BLaER1 (cell line): ENCODE data around the gene PAGR1.
A peak's percentile ranks its signal among the peaks of the same experiment; 100 is the strongest.
"Not testable (repeated sequence)": the region's sequence is repeated elsewhere in the genome, so short reads cannot be mapped to it uniquely, and the experiment has no call there.

Experiments used
- H3K27ac ChIP-seq: shearing (Covaris generic); formaldehyde crosslinking; 2 replicates; pipeline ENCODE4 v1.8.1; 2022
- H3K27me3 ChIP-seq: shearing (Covaris generic); formaldehyde crosslinking; 2 replicates; pipeline ENCODE4 v1.8.1; 2022
- H3K36me3 ChIP-seq: shearing (Covaris generic); formaldehyde crosslinking; 2 replicates; pipeline ENCODE4 v1.8.1; 2022
- H3K4me1 ChIP-seq: shearing (Covaris generic); formaldehyde crosslinking; 2 replicates; pipeline ENCODE4 v1.8.1; 2022
- H3K4me2 ChIP-seq: shearing (Covaris generic); formaldehyde crosslinking; 2 replicates; pipeline ENCODE4 v1.8.1; 2022
- H3K4me3 ChIP-seq: shearing (Covaris generic); formaldehyde crosslinking; 2 replicates; pipeline ENCODE4 v1.8.1; 2022
- H3K9ac ChIP-seq: shearing (Covaris generic); formaldehyde crosslinking; 2 replicates; pipeline ENCODE4 v1.8.1; 2022
- H3K9me3 ChIP-seq: shearing (Covaris generic); formaldehyde crosslinking; 2 replicates; pipeline ENCODE4 v1.8.1; 2022
- H4K20me1 ChIP-seq: shearing (Covaris generic); formaldehyde crosslinking; 2 replicates; pipeline ENCODE4 v1.8.1; 2022
- Cebpa-rat ChIP-seq: shearing (Covaris generic); IDR thresholded peaks from 2 replicates; pipeline ENCODE4 v1.8.1; 2022

Gene PAGR1

DNA sequence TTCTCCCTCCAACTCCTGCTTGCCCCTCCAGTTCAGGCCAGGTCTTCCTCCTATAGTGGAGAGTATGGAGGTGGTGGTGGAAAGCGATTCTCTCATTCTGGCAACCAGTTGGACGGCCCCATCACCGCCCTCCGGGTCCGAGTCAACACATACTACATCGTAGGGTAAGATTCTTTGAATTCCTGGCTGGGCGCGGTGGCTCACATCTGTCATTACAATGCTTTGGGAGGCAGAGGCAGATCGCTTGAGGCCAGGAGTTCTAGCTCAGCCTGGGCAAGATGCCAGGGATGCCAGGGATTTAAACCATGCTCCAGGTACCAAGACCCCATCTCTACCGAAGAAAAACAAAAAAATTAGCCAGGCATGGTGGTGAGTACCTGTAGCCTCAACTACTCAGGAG is 36.5 kb upstream of the PAGR1 start:
- H3K4me3 ChIP-seq = no peak overlapping the region

DNA sequence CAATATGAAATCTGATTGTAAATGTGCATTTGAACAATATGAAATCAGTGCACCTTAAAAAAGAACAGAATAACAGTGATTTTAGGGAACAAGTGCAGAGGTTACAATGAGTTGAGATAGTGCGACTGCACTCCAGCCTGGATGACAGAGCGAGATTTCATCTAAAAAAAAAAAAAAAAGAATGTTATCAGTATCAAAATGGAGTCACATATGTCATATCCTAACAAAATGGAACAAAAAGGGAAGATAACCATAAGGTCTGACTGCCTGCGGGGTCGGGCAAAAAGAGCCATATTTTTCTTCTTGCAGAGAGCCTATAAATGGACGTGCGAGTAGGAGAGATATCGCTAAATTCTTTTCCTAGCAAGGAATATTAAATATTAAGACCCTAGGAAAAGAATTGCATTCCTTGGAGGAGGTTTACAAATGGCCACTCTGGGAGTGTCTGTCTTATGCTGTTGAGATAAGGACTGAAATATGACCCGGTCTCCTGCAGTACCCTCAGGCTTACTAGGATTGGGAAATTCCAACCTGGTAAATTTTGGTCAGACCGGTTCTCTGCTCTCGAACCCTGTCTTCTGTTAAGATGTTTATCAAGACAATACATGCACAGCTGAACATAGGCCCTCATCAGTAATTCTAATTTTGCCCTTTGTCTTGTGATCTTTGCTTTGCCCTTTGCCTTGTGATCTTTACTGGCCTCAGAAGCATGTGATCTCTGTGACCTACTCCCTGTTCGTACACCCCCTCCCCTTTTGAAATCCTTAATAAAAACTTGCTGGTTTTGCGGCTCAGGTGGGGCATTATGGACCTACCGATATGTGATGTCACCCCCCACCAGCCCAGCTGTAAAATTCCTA is 32.6 kb upstream of the PAGR1 start:
- H3K9me3 ChIP-seq, H3K36me3 ChIP-seq, H3K4me3 ChIP-seq, H3K4me2 ChIP-seq, H3K4me1 ChIP-seq, H3K9ac ChIP-seq, H3K27ac ChIP-seq, H3K27me3 ChIP-seq, H4K20me1 ChIP-seq: not testable (repeated sequence)

More for the DNA sequence above, 36.5 kb upstream of the PAGR1 start:
- Histone ChIP-seq H3K4me2 (no peak overlapping the region), H3K9me3 (no peaks in the 10 kb centered on the region), H3K36me3 (no peaks in the 10 kb centered on the region), H3K4me1 (no peaks in the 10 kb centered on the region), H3K27ac (no peak overlapping the region), H4K20me1 (no peaks in the 10 kb centered on the region), H3K9ac (no peak overlapping the region), H3K27me3 (no peaks in the 10 kb centered on the region)
- TF ChIP-seq Cebpa-rat = no peak

DNA sequence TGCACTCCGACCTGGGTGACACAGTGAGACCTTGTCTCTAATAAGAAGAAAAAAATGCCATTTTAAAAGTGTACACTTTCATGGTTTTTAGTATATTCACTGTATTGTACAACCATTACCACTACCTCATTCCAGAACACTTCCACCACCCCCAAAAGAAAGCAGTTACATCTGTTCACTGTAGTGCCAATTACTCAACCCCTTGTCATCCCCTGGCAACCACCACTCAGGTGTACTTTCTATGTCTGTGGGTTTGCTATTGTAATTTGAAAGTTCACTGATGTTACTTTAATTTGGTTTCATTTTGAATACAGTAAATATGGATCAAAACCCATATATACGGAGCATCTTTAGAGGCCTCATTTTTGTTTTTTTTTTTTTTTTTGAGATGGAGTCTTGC is 31.8 kb upstream of the PAGR1 start:
- no peaks in the 10 kb centered on the region for H3K9me3 ChIP-seq
- H3K4me1 ChIP-seq = 0 out of 2 replicates have a peak, but pooled peaks cover 5% of the 10 kb centered on the region
- H4K20me1 ChIP-seq = no peaks in the 10 kb centered on the region
- no peak overlapping the region for H3K4me2 ChIP-seq
- H3K27ac ChIP-seq = no peak overlapping the region
- no peaks in the 10 kb centered on the region for H3K27me3 ChIP-seq
- H3K9ac ChIP-seq = no peak overlapping the region
- H3K36me3 ChIP-seq = no peaks in the 10 kb centered on the region
- no peak for TF ChIP-seq Cebpa-rat
- no peak overlapping the region for H3K4me3 ChIP-seq

DNA sequence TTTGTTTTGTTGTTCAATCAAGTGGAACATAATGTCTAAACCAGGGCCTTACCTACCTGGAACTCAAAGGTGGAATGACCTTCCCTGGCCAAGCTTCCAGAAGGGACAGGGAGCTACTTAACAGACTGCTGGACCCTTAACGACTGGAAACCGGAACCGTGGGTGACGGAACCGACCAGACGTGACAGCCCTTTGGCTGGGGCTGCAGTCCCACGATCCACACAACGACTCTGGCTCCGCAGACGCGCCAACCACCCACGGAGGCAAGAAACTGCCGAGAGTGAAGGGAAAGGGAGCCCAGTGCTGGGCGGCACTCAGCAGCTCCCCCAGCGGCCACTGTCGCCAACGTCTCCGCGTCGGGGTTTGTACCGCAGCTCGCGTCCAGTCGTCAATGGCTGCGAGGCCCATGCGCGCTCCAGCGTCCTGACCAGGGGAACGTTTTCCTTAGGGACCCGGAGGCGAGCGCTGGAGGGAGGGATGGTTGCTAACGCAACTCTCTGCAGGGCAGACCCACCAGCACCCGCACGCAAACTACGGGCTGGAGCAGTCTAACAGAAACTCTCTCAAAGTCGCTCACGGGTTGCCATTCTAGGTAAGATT is 31.0 kb upstream of the PAGR1 start:
- Histone ChIP-seq H3K4me3 (no peak overlapping the region), H3K27me3 (no peaks in the 10 kb centered on the region), H3K4me2 (no peak overlapping the region), H4K20me1 (no peaks in the 10 kb centered on the region), H3K4me1 (peaks cover 11% of the 10 kb centered on the region), H3K36me3 (no peaks in the 10 kb centered on the region), H3K9me3 (no peaks in the 10 kb centered on the region), H3K27ac (no peak overlapping the region), H3K9ac (no peak overlapping the region)
- no peak for TF ChIP-seq Cebpa-rat

DNA sequence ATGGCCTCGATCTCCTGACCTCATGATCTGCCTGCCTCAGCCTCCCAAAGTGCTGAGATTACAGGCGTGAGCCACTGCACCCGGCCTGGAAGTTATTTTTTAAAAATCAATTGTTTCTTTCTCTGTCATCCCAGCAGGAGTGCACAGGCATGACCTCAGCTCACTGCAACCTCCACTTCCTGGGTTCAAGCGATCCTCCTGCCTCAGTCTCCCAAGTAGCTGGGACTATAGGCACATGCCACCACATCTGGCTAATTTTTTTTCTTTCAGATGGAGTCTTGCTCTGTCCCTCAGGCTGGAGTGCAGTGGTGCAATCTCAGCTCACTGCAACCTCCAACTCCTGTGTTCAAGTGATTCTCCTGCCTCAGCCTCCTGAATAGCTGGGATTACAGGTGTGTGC is 28.8 kb upstream of the PAGR1 start:
- not testable (repeated sequence) for H3K9me3 ChIP-seq, H3K36me3 ChIP-seq, H3K27me3 ChIP-seq, H3K4me3 ChIP-seq, H3K9ac ChIP-seq, H3K4me2 ChIP-seq, H4K20me1 ChIP-seq, H3K27ac ChIP-seq
- H3K4me1 ChIP-seq = peaks cover 22% of the 10 kb centered on the region

DNA sequence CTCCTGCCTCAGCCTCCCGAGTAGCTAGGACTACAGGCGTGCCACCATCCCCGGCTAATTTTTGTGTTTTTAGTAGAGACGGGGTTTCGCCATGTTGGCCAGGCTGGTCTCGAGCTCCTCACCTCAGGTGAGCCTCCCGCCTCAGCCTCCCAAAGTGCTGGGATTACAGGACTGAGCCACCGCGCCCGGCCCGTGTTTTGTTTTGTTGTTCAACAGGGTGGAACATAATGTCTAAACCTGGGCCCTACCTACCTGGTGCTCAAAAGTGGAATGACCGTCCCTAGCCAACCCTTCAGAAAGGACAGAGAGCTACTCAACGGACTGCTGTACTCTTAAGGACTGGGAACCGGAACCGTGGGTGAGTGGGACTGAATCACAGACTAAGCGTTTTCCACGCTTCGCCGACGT is 26.2 kb upstream of the PAGR1 start:
- no peak for TF ChIP-seq Cebpa-rat
- Histone ChIP-seq H3K4me2 (peak overlapping the region; percentile 93), H3K9me3 (no peaks in the 10 kb centered on the region), H3K4me1 (peaks cover 37% of the 10 kb centered on the region), H3K27ac (peak overlapping the region; percentile 90), H3K4me3 (peak overlapping the region; percentile 90), H3K27me3 (no peaks in the 10 kb centered on the region), H4K20me1 (peaks cover 10% of the 10 kb centered on the region; the same call in 1 of the 2 replicates), H3K36me3 (peaks cover 24% of the 10 kb centered on the region), H3K9ac (peak overlapping the region; percentile 85)

DNA sequence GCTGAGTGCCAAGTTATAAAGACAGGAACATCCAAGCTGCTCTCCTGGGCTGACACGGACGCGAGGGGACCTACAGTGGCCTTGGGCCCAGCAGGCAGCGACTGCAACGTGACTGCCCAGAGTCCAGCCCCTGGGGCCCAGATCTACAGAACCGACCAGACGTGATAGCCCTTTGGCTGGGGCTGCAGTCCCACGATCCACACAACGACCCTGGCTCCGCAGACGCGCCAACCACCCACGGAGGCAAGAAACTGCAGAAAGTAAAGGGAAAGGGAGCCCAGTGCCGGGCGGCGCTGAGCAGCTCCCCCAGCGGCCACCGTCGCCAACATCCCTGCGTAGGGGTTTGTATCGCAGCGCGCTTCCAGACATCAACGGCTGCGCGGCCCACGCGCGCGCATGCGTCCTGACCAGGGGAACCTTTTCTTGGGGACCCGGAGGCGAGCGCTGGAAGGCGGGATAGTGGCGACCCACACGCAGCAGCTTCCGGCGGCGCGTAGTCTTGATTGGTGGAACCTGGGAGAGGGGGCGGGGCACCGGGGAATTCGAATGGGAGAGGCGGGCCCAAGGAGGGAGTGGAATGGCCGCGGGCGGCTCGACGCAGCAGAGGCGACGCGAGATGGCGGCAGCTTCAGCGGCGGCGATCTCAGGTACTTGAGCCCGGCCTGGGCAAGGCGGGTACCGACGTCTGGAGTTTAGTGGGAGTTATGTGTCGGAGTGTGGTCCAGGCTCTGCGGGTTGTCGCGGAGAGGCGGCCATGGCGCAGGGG is 25.6 kb upstream of the PAGR1 start, which contains the start of gene KIF22:
Gene KIF22, plus strand, starts transcription at position 569 of the 766 bp plus-strand sequence. Its CDS starts 9 bp downstream, at position 578.
- Histone ChIP-seq H3K4me3 (peak within 1 kb of the TSS; percentile 90), H3K4me1 (peaks cover 33% of the 10 kb centered on the region)

DNA sequence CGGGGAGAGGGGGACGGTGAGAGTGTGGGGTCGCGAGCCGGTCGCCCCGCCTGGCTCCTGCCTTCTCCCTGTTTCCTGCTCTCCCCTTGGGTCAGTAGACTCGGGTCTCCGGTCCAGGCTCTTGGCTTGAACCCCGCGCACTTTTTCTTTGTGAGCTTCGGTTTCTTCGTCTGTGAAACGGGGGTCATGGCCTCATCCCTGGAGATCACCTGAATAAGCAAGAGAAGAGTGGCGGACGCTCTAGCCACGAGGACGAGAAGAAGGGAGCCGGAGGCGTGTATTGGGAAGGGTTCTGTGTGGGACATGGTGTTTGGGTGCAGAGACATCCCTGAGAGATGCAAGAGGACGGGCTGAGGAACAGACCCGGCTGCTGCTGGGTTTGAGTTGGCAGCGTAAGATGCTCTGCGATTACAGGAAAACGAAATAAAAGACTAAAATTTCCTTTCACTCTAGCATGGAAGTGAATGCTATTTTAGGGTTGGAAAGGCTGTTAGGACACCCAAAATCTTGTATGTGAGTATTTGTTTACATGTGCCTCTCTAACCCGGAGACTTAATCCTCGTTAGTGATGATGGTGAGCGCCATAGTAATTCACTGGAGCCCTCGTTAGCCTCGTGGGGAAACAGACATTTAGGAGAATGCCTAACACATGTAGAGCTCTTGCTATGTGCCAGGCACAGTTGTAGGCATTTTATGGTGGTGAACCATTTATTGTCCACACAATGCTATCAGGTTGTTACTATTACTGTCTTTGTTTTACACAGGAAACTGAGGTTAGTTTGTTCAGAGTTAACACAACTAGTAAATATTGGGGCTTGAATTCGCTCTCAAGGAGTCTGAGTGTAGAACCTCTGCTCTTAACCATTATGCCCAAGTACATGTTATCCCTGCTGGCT is 24.8 kb upstream of the PAGR1 start:
- no peaks in the 10 kb centered on the region for H3K27me3 ChIP-seq
- H3K4me3 ChIP-seq = peak overlapping the region; percentile 90
- H3K36me3 ChIP-seq = peaks cover 36% of the 10 kb centered on the region
- TF ChIP-seq Cebpa-rat = no peak
- peak overlapping the region; percentile 90 for H3K27ac ChIP-seq
- peak overlapping the region; percentile 93 for H3K9ac ChIP-seq
- peaks cover 18% of the 10 kb centered on the region; the same call in 1 of the 2 replicates for H4K20me1 ChIP-seq
- H3K4me2 ChIP-seq = peak overlapping the region; percentile 73
- H3K4me1 ChIP-seq = peaks cover 33% of the 10 kb centered on the region
- H3K9me3 ChIP-seq = no peaks in the 10 kb centered on the region

More for the DNA sequence above, 25.6 kb upstream of the PAGR1 start, which contains the start of gene KIF22:
- H3K9me3 ChIP-seq = no peaks in the 10 kb centered on the region
- peak within 1 kb of the TSS; percentile 93 for H3K9ac ChIP-seq
- no peaks in the 10 kb centered on the region for H3K27me3 ChIP-seq
- H3K4me2 ChIP-seq = peak within 1 kb of the TSS; percentile 93
- peak within 1 kb of the TSS; percentile 90 for H3K27ac ChIP-seq
- H3K36me3 ChIP-seq = peaks cover 30% of the 10 kb centered on the region
- H4K20me1 ChIP-seq = peaks cover 16% of the 10 kb centered on the region; the same call in 1 of the 2 replicates
- TF ChIP-seq Cebpa-rat = no peak
